NB4 (cell line): Measurements from ENCODE around the gene SUFU.

Experiments
- CTCF ChIP-seq: IDR thresholded peaks from one replicate; pipeline ENCODE4 v1.5.1; 2012; ENCODE audit warnings: low read depth, low read length
- POLR2A ChIP-seq: IDR thresholded peaks from 2 replicates; pipeline ENCODE4 v1.6.1; 2011; ENCODE audit warnings: mild to moderate bottlenecking; ENCODE audit not compliant: insufficient read length; ENCODE audit errors: extremely low read depth

- TF ChIP-seq CTCF, result no peak
- no peak for TF ChIP-seq POLR2A
Measured at GRCh38 chr10:102628451-102628911, 124.7 kb downstream of the SUFU start.
